VCaP (cell line): ENCODE measurements around the gene ANXA3.

Experiments
- H3K27ac ChIP-seq: fragments of 450-650 bp; 2 replicates; pipeline ENCODE4 v1.5.1; 2017
- TF ChIP-seq, protein P1 (sequence below): fragments of 450-650 bp; conservative IDR thresholded peaks from 2 replicates; pipeline ENCODE4 v1.5.1; 2017; ENCODE audit warnings: mild to moderate bottlenecking, moderate library complexity

ANXA3 gene

DNA sequence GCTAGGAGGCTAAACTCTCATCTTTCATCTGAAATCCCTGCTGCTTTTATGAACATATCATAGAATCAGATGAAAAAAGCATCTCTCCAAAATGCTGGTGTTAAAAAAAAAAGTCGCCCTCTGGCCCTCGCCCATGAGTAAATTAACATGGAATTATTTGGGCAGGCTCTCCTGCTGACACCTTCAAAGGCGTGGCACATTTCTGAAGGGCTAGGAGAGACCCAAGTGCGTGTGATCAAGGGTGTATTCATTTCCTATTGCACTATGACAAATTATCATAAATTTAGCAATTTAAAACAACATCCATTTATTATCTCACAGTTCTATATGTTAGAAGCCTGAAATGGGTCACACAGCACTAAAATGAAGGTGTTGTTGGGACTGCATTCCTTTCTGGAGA, 5.1 kb downstream of the ANXA3 start:
- H3K27ac ChIP-seq, result no peak overlapping the region
- TF ChIP-seq, protein P1, sequence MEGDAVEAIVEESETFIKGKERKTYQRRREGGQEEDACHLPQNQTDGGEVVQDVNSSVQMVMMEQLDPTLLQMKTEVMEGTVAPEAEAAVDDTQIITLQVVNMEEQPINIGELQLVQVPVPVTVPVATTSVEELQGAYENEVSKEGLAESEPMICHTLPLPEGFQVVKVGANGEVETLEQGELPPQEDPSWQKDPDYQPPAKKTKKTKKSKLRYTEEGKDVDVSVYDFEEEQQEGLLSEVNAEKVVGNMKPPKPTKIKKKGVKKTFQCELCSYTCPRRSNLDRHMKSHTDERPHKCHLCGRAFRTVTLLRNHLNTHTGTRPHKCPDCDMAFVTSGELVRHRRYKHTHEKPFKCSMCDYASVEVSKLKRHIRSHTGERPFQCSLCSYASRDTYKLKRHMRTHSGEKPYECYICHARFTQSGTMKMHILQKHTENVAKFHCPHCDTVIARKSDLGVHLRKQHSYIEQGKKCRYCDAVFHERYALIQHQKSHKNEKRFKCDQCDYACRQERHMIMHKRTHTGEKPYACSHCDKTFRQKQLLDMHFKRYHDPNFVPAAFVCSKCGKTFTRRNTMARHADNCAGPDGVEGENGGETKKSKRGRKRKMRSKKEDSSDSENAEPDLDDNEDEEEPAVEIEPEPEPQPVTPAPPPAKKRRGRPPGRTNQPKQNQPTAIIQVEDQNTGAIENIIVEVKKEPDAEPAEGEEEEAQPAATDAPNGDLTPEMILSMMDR, result no peak

DNA sequence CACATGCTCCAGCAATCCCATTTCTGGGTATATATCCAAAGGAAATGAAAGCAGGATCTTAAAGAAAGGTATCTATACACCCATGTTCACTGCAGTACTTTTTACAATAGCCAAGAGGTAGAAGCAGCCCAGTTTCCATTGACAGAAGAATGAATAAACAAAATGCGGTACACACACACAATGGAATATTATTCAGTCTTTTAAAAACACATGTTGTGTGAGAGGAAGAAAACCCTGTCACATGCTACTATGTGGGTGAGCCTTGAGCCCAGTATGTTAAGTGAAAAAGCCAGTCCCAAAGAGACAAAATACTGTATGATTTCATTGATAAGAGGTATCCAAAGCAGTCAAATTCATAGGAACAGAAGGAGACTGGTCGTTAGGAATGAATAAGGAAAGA, 6.3 kb downstream of the ANXA3 start:
- TF ChIP-seq, protein P1, result no peak
- no peak overlapping the region; the same call in 1 of the 2 replicates for H3K27ac ChIP-seq

DNA sequence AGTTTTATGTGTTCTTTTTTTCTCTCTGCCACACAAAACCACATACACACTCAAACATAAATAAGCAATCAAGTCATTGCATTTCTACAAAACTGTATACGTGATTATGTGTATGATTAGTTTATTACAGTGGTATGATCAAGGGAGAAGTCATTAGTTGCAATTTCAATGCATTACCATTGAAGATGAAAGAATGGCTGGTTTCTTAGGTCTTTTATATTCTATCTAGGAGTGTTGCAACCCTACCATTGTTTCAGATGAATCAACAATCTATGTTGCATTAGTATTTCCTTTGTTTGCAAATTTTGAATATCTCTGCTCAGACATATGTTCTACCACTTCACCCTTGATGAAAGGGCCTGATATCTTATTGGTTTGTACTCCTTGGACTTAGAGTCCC, 6.8 kb downstream of the ANXA3 start:
- peak overlapping the region; percentile 94; the same call in 1 of the 2 replicates for H3K27ac ChIP-seq
- TF ChIP-seq, protein P1, result no peak

DNA sequence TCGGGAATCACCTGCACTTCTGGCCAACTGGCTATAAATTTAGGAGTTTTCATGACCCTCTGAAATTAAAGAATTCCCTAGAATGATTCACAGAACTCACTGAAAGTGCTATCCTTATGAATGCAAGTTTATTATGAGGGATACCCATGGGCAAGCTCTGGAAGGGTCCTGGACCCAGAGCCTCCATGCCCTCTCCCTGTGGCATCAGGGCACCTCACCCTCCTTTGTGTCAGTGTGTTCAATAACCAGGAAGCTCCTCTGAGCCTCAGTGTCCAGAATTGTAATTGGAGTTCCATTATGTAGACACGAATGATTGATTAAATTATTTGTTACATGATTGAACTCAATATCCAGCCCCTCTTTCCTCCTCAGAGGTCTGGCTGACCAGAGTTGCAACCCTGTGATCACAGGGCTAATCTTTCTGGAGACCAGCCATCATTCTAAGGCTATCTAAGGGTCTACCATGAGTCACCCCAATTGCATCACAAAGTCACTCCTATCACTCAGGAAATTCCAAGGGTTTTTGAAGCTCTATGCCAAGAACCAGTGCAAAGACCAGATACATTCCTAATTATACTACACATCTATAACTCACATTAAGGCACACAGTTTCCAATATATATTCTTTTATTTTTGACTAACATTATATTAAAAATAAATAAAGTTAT, 8.9 kb downstream of the ANXA3 start:
- TF ChIP-seq, protein P1, result no peak
- H3K27ac ChIP-seq, result peak overlapping the region; percentile 94

DNA sequence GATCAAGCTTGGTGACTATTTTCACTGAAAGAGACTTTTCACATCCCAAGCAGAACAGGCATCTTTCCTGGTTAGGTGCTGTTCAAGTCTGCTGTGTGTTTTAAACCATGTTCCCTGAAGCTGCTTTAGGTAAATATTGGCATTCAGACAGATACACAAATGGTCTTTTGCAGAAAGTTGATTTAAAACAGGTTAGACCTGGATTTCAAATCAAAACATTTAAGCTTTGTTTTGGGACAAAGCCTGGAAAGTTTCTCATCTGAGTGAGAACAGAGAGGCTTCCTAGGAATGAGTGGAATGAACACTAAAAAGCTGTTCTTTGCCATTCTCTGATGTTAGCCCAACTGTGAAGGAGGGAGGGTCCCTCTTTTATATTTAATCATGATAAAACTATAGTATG, 10.1 kb downstream of the ANXA3 start:
- peak overlapping the region; percentile 94 for H3K27ac ChIP-seq
- TF ChIP-seq, protein P1, result no peak

DNA sequence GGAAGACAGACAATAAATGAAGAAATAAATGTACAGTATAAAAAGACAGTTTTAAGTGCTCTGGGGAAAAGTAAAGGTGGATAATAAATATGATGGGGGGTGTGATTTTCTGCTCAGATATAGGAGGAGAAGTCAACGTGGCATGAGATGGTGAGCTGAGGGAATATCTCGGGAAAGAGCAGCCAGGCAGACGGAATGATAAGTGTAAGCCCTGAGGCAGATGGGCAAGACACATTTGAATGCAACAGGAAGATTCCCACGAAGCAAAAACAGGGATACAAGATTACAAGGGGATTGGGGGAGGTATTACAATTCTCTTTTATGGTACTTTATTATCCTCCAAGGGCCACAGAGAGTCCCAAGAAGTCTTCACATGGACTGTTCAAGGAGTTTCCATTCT, 11.1 kb downstream of the ANXA3 start:
- H3K27ac ChIP-seq, result peak overlapping the region; percentile 94
- TF ChIP-seq, protein P1, result no peak

DNA sequence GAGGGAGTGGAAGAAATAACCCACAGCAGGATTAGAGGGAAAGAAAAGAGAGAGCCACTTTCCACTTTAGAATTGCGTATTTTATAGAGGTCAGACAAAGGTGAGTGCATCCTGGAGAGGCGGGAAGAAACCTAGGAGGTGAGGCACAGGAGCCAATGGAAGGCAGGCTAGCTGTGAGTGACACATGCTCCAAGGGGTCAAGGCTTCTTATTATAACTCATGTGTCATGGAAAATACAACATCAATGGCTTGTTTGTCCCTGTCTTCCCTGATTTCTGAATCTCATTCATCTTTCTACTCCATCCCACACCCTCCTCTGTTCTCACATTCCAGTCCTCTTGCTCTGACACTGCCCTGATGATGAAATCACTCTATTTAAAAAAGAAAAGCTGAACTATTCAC, 14.4 kb downstream of the ANXA3 start:
- H3K27ac ChIP-seq, result no peak overlapping the region
- TF ChIP-seq, protein P1, result no peak
